Renal pelvis (tissue), 4 donors: ENCODE measurements around the gene FBXL3. TPM values are rescaled to one million over a fixed set of nuclear protein-coding genes. Genes with fewer than 3 reads are reported as not detected.
"Not testable (repeated sequence)": the region's sequence is repeated elsewhere in the genome, so short reads cannot be mapped to it uniquely, and the experiment has no call there.

ENCODE experiments used
- DNase-seq: peaks from one replicate; pipeline ENCODE4 v3.0.0-alpha.2; 2013
- polyA plus RNA-seq, 3 donors: library from polyadenylated mRNA; unstranded; fragments of 120-200 nt; gene quantifications; one replicate each; pipeline ENCODE4 v1.2.1, GENCODE V29; 2013; ENCODE audit not compliant: insufficient read length in 3 of 3

FBXL3 gene
- polyA plus RNA-seq, 3 donors = 51.3 to 56.7 (median 55.5) TPM

- no peak for DNase-seq
Measured at GRCh38 chr13:76993021-76993420, 33.9 kb downstream of the FBXL3 start.

DNA sequence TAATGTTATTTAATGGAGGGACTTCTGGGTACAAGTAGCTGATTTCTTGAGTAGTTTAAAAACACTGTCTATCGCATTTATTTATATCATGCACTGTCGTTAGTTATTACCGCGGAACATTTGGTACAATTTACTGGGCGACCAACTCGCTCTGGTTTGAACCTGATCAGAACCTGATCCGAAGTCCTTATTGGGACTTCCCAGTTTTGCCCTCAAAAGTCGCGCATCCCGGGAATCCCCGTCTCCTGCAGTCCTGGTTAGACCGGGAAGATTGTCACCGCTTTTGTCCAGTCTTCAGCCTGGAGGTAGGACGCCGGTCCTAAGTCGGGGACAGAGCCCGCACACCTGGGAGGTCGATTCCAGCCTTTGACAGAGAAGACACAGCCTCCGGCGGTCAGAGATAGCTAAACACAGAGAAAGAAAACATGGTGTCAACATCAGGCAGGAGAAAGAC is 34.4 kb downstream of the FBXL3 start:
- DNase-seq = no peak

DNA sequence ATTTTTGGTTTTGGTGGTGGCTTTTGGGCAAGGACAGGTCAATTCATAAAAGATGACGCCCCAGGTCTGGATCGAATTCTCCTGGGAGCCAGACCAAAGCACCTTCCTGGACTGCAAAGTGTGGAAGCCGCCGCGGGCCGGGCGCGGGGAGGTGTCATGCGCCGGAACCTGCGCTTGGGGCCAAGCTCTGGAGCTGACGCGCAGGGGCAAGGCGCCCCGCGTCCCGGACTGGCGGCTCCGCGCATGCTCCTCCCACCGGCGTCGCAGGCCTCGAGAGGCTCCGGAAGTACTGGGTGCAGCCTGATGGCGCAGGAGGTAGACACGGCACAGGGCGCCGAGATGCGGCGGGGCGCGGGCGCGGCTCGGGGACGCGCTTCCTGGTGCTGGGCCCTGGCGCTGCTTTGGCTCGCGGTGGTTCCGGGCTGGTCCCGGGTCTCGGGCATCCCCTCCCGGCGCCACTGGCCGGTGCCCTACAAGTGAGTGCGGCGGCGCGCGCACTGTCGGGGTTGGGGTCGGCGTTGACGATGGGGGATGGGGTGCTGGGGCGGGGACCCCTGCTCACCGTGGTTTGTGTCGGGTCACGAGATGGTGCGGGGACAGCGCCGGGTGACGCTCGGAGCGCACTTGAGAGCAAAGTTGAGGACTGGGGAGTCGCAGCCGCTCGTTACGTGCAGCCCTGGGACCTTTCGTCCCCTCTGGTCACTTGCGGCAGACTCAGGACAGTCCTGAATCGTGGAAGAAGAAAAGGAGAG is 35.0 kb downstream of the FBXL3 start, which contains the start of gene CLN5:
CLN5 (plus strand) TSS at position 286 of the 752 bp plus-strand sequence; CDS start at position 304, 18 bp downstream.
- peak; percentile 87 for DNase-seq

- DNase-seq = no peak
Measured at GRCh38 chr13:76991432-76991795, 35.5 kb downstream of the FBXL3 start.

GRCh38 chr13:76983676-76984075 is 43.3 kb downstream of the FBXL3 start:
- DNase-seq = no peak

DNA sequence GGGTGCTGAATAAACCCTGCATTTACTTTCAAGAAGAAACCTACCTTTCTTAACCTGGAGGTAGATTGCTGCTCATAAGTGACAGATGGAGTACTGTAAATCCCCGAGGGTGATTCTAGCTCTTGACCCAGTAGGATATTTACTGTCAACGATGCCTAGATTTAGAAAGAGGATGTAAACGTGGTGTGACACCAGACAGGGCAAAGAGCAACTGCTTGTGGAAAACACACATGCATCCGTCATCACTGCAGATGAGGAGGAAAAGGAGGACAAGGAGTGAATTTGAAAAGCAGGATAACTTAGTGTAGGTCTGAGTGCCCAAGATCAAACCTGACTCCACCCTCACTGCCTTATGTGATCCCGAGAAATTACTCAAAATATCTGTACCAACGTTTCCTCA is 44.9 kb downstream of the FBXL3 start:
- DNase-seq = no peak

DNA sequence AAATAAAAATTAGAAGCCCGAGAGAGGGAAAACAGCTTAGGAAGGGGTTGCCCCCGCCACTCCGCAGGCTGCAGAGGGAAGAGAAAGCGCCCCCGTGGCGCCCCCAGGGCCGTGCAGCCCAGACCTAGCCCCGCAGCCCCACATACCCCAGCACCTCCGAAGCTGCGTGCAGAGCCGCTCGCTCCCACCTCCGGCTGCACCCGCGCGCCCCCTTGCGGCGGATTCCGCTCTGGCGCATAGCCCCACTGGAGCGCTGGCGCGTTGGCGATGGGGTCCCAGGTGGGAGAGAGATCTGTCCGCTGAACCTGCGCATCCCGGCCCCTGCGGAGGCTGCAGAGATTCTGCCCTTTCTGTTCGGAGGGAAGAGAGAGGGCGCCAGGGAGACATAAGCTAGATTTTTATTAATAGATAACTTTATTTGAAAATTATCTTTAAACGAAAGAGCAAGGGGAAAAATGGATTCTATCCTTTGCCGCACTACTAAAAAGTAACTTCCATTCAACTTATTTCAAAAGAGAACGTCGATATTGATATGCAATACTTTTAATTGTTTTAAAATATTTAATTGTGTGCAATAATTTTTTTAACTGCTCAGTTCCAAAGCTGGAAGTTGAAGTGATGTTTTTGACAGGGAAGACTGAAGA is 46.8 kb downstream of the FBXL3 start:
- DNase-seq = peak; percentile 62

GRCh38 chr13:76976929-76977328 is 50.0 kb downstream of the FBXL3 start:
- DNase-seq = no peak

DNA sequence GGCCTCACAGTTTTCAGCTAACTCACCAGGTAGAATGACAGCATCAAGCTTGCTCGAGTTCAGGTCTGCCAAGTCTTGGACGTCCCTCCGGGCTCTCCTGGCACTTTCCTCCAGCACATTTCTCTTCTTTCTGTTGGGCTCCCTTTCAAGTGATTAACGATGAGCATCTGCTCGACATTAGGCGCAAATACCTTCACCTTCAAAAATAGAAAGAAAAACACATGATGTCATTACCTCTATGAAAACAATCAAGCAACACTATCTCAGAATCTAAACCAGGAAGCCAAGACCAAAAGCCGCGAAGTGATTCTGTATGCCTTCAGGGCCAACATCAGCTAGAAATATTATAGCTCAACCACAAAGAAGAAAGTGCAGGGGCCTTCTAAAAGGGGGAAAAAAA is 50.5 kb downstream of the FBXL3 start:
- DNase-seq = no peak

- no peak for DNase-seq
Measured at GRCh38 chr13:76975863-76976262, 51.1 kb downstream of the FBXL3 start.

- DNase-seq = no peak
Measured at GRCh38 chr13:76974618-76974975, 52.4 kb downstream of the FBXL3 start.

DNA sequence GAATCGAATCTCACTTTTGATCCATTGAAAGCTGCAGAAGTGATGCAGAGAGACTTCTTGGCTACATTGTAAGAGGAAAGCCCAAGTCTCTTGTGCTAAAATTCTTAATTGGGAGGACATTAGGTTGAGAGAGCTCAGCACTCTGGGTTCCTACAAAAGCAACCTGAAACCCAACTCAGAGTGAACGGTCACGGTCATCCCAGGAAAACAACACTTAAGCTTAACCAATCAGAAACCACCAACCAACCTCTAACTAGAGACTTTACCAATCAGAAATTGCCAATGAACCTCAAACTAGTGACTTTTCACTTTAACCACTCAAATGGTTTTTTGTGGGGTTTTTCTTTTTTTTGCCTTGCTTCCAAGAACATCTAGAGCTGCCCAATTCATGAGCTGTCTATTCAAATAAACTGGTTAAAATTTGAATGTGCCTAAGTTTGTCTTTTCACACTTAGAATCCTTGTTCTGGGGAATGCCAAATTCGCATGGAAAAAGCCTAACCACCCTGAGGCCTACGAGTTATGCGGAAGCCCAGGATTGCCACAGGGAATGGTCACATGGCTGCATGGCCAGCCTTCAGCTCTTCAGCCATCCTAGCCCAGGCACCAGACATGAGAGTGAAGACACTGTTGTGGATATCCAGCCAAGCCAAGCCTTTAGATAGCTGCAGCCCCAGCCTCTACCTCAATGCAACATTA is 52.9 kb downstream of the FBXL3 start:
- DNase-seq = no peak

- no peak for DNase-seq
Measured at GRCh38 chr13:76971851-76972829, 54.8 kb downstream of the FBXL3 start.

DNA sequence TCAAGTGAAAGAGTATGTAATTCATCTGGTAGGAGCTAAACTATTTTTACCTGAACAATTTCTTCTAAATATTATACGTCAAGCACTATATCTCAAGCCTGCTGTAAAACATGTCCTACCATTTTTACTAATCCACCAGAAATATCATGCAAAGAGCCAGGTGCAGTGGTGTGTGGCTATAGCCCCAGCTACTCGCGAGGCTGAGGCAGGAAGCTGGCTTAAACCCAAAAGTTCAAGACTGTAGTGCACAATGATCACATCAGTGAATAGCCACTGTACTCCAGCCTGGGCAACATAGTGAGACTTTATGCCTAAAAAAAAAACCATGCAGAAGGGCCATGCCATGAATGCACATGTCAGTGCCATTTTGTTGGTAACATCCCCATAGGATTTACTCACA is 55.7 kb downstream of the FBXL3 start:
- DNase-seq = no peak

DNA sequence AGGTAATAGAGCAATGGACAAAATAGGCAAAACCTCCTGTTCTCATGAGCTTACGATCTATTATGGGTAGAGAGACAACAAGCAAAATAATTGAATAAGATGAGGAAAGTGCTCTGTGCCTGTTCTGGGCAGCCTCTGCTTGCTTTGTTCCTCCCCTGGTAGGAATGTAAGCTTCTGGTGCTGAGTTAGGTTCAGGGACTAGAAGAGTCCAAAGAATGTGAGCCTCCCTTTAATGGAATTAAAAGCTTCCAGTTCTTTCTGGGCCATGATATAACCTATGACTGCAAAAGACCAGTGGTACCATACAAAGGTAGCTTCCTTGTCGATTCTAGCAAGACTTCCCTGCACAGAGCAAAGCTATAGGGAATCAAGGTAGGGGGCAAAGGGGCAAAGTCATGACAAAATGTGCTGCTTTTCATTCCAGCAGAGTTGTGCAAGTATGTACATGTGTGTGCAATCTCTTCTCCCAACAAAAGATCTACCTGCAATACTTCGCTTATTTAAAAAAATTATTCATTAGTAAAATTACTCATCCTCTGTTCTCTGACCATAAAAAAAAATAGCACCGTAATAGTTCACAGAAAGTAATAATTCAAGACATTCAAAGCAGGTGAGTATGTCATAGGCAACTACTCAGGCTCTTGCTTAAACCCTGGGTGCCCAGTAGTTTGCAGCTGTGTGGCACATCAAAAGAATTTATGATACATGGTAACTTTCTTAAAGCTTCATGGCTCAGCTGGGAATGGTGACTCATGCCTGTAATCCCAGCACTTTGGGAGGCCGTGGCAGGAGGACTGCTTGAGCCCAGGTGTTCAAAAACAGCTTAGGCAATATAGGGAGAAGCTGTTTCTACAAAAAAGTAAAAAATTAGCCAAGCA is 57.2 kb downstream of the FBXL3 start:
- no peak for DNase-seq

DNA sequence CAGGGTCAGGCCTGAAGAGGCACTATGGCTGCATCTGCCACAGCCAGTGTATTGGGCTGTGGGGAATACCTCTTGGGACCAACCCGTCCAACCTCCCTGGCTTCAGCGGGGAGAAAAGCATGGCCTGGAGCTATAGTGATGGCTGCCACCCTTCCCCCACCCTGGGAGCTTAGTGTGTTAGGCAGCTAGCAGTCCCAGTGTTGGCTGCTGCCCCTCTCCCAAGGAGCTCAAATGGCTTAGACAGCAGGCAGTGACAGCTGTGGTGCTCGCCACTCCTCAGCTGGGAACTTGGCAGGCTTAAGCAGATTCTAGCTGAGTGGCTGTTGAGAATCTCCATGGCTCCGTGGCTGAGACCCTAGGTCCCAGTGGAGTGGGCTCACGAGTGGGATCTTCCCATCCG is 58.9 kb downstream of the FBXL3 start:
- DNase-seq = no peak

GRCh38 chr13:76967031-76967430 is 59.9 kb downstream of the FBXL3 start:
- DNase-seq = no peak

- peak; percentile 30 for DNase-seq
Measured at GRCh38 chr13:76965759-76966421, 61.1 kb downstream of the FBXL3 start.

- DNase-seq = not testable (repeated sequence)
Measured at GRCh38 chr13:76959734-76960133, 67.2 kb downstream of the FBXL3 start.

GRCh38 chr13:76958841-76959432 is 68.0 kb downstream of the FBXL3 start:
- no peak for DNase-seq
